ENCODE measurements around the gene P3H2. TPM values are rescaled to one million over a fixed set of nuclear protein-coding genes. Genes with fewer than 3 reads are reported as not detected.

P3H2 gene
- total and polyA plus RNA-seq, 9 of the 15 experiments (the other 6 are each of a cell fraction or from before 2014, with no cell fraction given), result 0.04 to 0.26 (median 0.22) TPM; not detected in 6

DNA sequence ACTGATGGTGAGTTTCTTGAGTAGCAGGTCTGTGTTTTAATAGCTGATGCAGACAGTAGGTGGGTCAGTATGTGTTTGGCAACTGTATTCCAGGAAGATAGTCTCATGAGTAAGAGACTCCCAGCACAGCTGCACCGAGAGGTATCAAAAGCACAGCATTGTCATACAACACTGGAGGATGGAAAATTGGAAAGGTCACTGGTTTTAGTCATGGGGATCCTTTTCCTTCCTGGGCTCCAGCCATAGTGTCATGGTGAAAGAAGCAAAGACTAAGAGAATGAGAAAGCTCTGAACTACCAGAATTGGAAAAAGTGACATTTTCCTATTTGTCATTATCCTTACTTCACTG, 61.5 kb downstream of the P3H2 start:
- Histone ChIP-seq H3K79me2 (ENCODE audit: control insufficient read depth, insufficient read depth, low read length) (no peaks in the 10 kb centered on the region), H3K27me3 (ENCODE audit: control insufficient read depth in 2 of 2, insufficient read depth in 2 of 2, low read length in 2 of 2) (no peaks in the 10 kb centered on the region), H4K20me1 (replicated peaks; ENCODE audit: control insufficient read depth, insufficient read depth, low read length) (no peaks in the 10 kb centered on the region), H3K9me3 (replicated peaks; ENCODE audit: control insufficient read depth, insufficient read depth, low read depth, low read length) (no peaks in the 10 kb centered on the region), H3K9me1 (ENCODE audit: control insufficient read depth, insufficient read depth, low read length) (no peaks in the 10 kb centered on the region), H3K4me2 (ENCODE audit: insufficient read depth, low read length) (no peak overlapping the region), H3K4me1 (replicated peaks in 1 of 2; ENCODE audit: control insufficient read depth in 2 of 2, insufficient read depth in 2 of 2, low read length in 2 of 2) (no peaks in the 10 kb centered on the region), H3K4me3 (no peak overlapping the region), H3K36me3 (ENCODE audit: control insufficient read depth, insufficient read depth, low read length) (no peaks in the 10 kb centered on the region), H3K27ac (ENCODE audit: extremely low read depth, low read depth, low read length) (no peak overlapping the region), H2AFZ (ENCODE audit: low read depth, low read length) (no peak overlapping the region), H3K9ac (ENCODE audit: insufficient read depth in 1 of 2, low read depth in 2 of 2, low read length in 2 of 2) (no peak overlapping the region)
- BruUV-seq (replicated peaks), result no TSS peak
- WGBS (ENCODE audit: insufficient coverage, low coverage, missing lambda C conversion rate), result 0% methylated on average over 1 of the region's 1 CpG
- ChIA-PET POLR2A (interaction anchor here (0.5 kb wide), 1 partner anchor 593 kb away, joined by 3 read pairs; no protein-coding TSS in a partner anchor), CTCF (ENCODE audit: low intra/inter-chr PET ratio) (no interaction called here)
- TF ChIP-seq, protein P1, sequence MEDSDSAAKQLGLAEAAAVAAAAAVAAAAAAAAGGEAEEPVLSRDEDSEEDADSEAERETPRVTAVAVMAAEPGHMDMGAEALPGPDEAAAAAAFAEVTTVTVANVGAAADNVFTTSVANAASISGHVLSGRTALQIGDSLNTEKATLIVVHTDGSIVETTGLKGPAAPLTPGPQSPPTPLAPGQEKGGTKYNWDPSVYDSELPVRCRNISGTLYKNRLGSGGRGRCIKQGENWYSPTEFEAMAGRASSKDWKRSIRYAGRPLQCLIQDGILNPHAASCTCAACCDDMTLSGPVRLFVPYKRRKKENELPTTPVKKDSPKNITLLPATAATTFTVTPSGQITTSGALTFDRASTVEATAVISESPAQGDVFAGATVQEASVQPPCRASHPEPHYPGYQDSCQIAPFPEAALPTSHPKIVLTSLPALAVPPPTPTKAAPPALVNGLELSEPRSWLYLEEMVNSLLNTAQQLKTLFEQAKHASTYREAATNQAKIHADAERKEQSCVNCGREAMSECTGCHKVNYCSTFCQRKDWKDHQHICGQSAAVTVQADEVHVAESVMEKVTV (CRISPR knock-in tag; IDR thresholded peaks at IDR 0.05), result no peak
- TF ChIP-seq RBM25 (IDR thresholded peaks at IDR 0.05; ENCODE audit: low read depth, low read length, severe bottlenecking), result no peak
- TF ChIP-seq ZNF347 (CRISPR knock-in tag; IDR thresholded peaks at IDR 0.05; ENCODE audit: low read depth), result no peak
- TF ChIP-seq ZNF41 (CRISPR knock-in tag; conservative IDR thresholded peaks at IDR 0.05), result no peak
- TF ChIP-seq ZNF436 (CRISPR knock-in tag; IDR thresholded peaks at IDR 0.05), result no peak
- TF ChIP-seq, protein P2, sequence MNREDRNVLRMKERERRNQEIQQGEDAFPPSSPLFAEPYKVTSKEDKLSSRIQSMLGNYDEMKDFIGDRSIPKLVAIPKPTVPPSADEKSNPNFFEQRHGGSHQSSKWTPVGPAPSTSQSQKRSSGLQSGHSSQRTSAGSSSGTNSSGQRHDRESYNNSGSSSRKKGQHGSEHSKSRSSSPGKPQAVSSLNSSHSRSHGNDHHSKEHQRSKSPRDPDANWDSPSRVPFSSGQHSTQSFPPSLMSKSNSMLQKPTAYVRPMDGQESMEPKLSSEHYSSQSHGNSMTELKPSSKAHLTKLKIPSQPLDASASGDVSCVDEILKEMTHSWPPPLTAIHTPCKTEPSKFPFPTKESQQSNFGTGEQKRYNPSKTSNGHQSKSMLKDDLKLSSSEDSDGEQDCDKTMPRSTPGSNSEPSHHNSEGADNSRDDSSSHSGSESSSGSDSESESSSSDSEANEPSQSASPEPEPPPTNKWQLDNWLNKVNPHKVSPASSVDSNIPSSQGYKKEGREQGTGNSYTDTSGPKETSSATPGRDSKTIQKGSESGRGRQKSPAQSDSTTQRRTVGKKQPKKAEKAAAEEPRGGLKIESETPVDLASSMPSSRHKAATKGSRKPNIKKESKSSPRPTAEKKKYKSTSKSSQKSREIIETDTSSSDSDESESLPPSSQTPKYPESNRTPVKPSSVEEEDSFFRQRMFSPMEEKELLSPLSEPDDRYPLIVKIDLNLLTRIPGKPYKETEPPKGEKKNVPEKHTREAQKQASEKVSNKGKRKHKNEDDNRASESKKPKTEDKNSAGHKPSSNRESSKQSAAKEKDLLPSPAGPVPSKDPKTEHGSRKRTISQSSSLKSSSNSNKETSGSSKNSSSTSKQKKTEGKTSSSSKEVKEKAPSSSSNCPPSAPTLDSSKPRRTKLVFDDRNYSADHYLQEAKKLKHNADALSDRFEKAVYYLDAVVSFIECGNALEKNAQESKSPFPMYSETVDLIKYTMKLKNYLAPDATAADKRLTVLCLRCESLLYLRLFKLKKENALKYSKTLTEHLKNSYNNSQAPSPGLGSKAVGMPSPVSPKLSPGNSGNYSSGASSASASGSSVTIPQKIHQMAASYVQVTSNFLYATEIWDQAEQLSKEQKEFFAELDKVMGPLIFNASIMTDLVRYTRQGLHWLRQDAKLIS (CRISPR knock-in tag; IDR thresholded peaks at IDR 0.05), result no peak
- TF ChIP-seq, protein P3, sequence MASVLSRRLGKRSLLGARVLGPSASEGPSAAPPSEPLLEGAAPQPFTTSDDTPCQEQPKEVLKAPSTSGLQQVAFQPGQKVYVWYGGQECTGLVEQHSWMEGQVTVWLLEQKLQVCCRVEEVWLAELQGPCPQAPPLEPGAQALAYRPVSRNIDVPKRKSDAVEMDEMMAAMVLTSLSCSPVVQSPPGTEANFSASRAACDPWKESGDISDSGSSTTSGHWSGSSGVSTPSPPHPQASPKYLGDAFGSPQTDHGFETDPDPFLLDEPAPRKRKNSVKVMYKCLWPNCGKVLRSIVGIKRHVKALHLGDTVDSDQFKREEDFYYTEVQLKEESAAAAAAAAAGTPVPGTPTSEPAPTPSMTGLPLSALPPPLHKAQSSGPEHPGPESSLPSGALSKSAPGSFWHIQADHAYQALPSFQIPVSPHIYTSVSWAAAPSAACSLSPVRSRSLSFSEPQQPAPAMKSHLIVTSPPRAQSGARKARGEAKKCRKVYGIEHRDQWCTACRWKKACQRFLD (CRISPR knock-in tag; IDR thresholded peaks at IDR 0.05), result no peak
- TF ChIP-seq SMAD1 (IDR thresholded peaks at IDR 0.05; ENCODE audit: low read depth, low read length, partially characterized antibody), result no peak
- no peak for TF ChIP-seq CBX5 (IDR thresholded peaks at IDR 0.05; ENCODE audit: borderline replicate concordance, low read depth)
- no peak for TF ChIP-seq RFX1 (IDR thresholded peaks at IDR 0.05)
- no peak for TF ChIP-seq SMC3 (conservative IDR thresholded peaks at IDR 0.05; ENCODE audit: insufficient read depth, low read depth, low read length)
- TF ChIP-seq, protein P4, sequence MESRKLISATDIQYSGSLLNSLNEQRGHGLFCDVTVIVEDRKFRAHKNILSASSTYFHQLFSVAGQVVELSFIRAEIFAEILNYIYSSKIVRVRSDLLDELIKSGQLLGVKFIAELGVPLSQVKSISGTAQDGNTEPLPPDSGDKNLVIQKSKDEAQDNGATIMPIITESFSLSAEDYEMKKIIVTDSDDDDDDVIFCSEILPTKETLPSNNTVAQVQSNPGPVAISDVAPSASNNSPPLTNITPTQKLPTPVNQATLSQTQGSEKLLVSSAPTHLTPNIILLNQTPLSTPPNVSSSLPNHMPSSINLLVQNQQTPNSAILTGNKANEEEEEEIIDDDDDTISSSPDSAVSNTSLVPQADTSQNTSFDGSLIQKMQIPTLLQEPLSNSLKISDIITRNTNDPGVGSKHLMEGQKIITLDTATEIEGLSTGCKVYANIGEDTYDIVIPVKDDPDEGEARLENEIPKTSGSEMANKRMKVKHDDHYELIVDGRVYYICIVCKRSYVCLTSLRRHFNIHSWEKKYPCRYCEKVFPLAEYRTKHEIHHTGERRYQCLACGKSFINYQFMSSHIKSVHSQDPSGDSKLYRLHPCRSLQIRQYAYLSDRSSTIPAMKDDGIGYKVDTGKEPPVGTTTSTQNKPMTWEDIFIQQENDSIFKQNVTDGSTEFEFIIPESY (CRISPR knock-in tag; IDR thresholded peaks at IDR 0.05), result no peak
- TF ChIP-seq SRF (CRISPR knock-in tag; IDR thresholded peaks at IDR 0.05), result no peak
- no peak for TF ChIP-seq SNRNP70 (optimal IDR thresholded peaks at IDR 0.05; ENCODE audit: low read depth, low read length)
- intact Hi-C loops (cut with micrococcal nuclease) (no loop called here), in situ Hi-C loops (cut with MboI) (no loop called here)
- no peak for DNase-seq (ENCODE audit: extremely low read depth in 1 of 4, low spot score in 3 of 4)
- no peak for FAIRE-seq
- ATAC-seq, result no peak
